Astrocyte (in vitro differentiated cells and primary cell): Measurements from ENCODE around the gene CADPS. TPM values are rescaled to one million over a fixed set of nuclear protein-coding genes. Genes with fewer than 3 reads are reported as not detected.

Experiments used
- DNase-seq: peaks from one replicate; pipeline ENCODE4 v3.0.0-alpha.2; 2010; ENCODE audit warnings: low read depth
- FAIRE-seq: peaks from 2 replicates; lab custom pipeline; 2011; peaks lifted over from hg19 to GRCh38; lab: Jason Lieb, UNC
- H2AFZ ChIP-seq: 2 replicates; pipeline ENCODE4 v1.6.0; 2012; ENCODE audit warnings: low read depth, low read length, inconsistent platforms
- H3K27ac ChIP-seq: 2 replicates; pipeline ENCODE4 v1.5.1; 2011; ENCODE audit warnings: low read depth, low read length, inconsistent platforms
- H3K27me3 ChIP-seq: 2 replicates; pipeline ENCODE4 v1.6.0; 2011; ENCODE audit warnings: low read length, inconsistent platforms; ENCODE audit not compliant: insufficient read depth
- H3K36me3 ChIP-seq: 2 replicates; pipeline ENCODE4 v1.5.1; 2011; ENCODE audit warnings: low read length, inconsistent platforms; ENCODE audit not compliant: insufficient read depth
- H3K4me1 ChIP-seq: 2 replicates; pipeline ENCODE4 v1.5.1; 2011; ENCODE audit warnings: low read length, inconsistent platforms; ENCODE audit not compliant: insufficient read depth
- H3K4me2 ChIP-seq: 2 replicates; pipeline ENCODE4 v1.6.0; 2012; ENCODE audit warnings: low read length, inconsistent platforms
- H3K4me3 ChIP-seq: 2 replicates; pipeline ENCODE4 v1.5.1; 2011; ENCODE audit warnings: low read depth, mild to moderate bottlenecking, low read length, inconsistent platforms; ENCODE audit not compliant: insufficient read depth
- H3K79me2 ChIP-seq: 2 replicates; pipeline ENCODE4 v1.6.0; 2012; ENCODE audit warnings: mild to moderate bottlenecking, low read length, inconsistent platforms; ENCODE audit not compliant: insufficient read depth
- H3K9ac ChIP-seq: 2 replicates; pipeline ENCODE4 v1.6.0; 2012; ENCODE audit warnings: mild to moderate bottlenecking, low read length, inconsistent platforms
- H3K9me3 ChIP-seq: 2 replicates; pipeline ENCODE4 v1.5.1; 2012; ENCODE audit warnings: low read depth, mild to moderate bottlenecking, low read length, inconsistent platforms; ENCODE audit not compliant: insufficient read depth
- H4K20me1 ChIP-seq: 2 replicates; pipeline ENCODE4 v1.6.0; 2012; ENCODE audit warnings: low read length, inconsistent platforms; ENCODE audit not compliant: insufficient read depth
- H3K27ac Mint-ChIP-seq: one replicate; pipeline ENCODE4 v1.8.0; 2021; ENCODE audit warnings: mild to moderate bottlenecking, mixed read lengths; ENCODE audit not compliant: unreplicated experiment
- H3K27me3 Mint-ChIP-seq: one replicate; pipeline ENCODE4 v1.8.0; 2021; ENCODE audit warnings: low read depth, mixed read lengths; ENCODE audit not compliant: unreplicated experiment
- H3K36me3 Mint-ChIP-seq: one replicate; pipeline ENCODE4 v1.8.0; 2021; ENCODE audit warnings: low read depth, mixed read lengths; ENCODE audit not compliant: unreplicated experiment
- H3K4me1 Mint-ChIP-seq: one replicate; pipeline ENCODE4 v1.8.0; 2021; ENCODE audit warnings: low read depth, mixed read lengths; ENCODE audit not compliant: unreplicated experiment
- H3K4me3 Mint-ChIP-seq: one replicate; pipeline ENCODE4 v1.8.0; 2021; ENCODE audit warnings: mild to moderate bottlenecking, moderate library complexity, mixed read lengths; ENCODE audit not compliant: unreplicated experiment
- H3K9me3 Mint-ChIP-seq: one replicate; pipeline ENCODE4 v1.8.0; 2021; ENCODE audit warnings: mild to moderate bottlenecking, mixed read lengths; ENCODE audit not compliant: unreplicated experiment
- CTCF ChIP-seq: IDR thresholded peaks from 2 replicates; pipeline ENCODE4 v1.5.1; 2011; ENCODE audit warnings: low read depth, mild to moderate bottlenecking, inconsistent platforms, low read length, moderate library complexity; ENCODE audit not compliant: insufficient read depth
- EZH2 ChIP-seq: IDR thresholded peaks from 2 replicates; pipeline ENCODE4 v1.6.1; 2012; ENCODE audit warnings: mild to moderate bottlenecking, low read length, inconsistent platforms; ENCODE audit not compliant: insufficient read depth
- total RNA-seq: library from RNA; stranded (reverse); gene quantifications from 2 replicates; pipeline ENCODE4 v1.2.1, GENCODE V29; 2021

CADPS gene
- total RNA-seq, 1 donor from 2014 or later = 5.4 TPM

GRCh38 chr3:62493109-62493801, 382.0 kb downstream of the CADPS start:
- Histone ChIP-seq H4K20me1 (no peaks in the 10 kb centered on the region), H3K9me3 (no peaks in the 10 kb centered on the region), H3K4me1 (no peaks in the 10 kb centered on the region), H3K4me3 (no peak overlapping the region), H3K36me3 (no peaks in the 10 kb centered on the region), H3K4me2 (no peak overlapping the region), H3K79me2 (no peaks in the 10 kb centered on the region), H3K9ac (no peak overlapping the region), H3K27me3 (peaks cover 2% of the 10 kb centered on the region), H2AFZ (no peak overlapping the region), H3K27ac (no peak overlapping the region)
- no peak for DNase-seq
- no peak for FAIRE-seq
- no peaks in the 10 kb centered on the region for H3K27me3 Mint-ChIP-seq
- H3K36me3 Mint-ChIP-seq = no peaks in the 10 kb centered on the region
- no peaks in the 10 kb centered on the region for H3K9me3 Mint-ChIP-seq
- no peak overlapping the region for H3K4me3 Mint-ChIP-seq
- TF ChIP-seq EZH2 (no peak), CTCF (peak; percentile 18)
- no peak overlapping the region for H3K27ac Mint-ChIP-seq
- no peaks in the 10 kb centered on the region for H3K4me1 Mint-ChIP-seq

DNA sequence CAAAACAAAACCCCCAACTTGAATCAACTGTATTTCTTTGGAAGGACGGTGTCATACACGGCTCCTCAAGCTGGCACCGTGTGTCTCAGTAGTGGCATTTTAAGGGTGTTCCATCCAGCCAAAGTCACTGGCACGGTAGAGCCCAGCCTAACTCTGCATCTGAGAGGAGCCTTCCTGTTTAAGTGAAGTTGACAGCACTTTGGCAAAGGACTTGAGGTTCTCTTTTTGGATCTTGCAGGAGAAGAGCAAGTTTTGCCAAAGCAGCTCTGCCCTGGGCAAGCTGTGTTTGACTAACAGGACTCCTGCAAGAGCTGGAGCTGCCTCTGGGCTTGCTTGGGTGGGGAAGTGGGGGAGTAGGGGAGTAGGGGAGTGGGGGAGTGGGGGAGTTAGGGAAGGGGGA, 392.3 kb downstream of the CADPS start:
- DNase-seq (no peak), FAIRE-seq (no peak)
- no peak overlapping the region for H3K4me3 Mint-ChIP-seq
- H3K4me3 ChIP-seq = no peak overlapping the region
- H3K36me3 ChIP-seq = no peaks in the 10 kb centered on the region
- no peak overlapping the region for H3K9ac ChIP-seq
- H3K9me3 Mint-ChIP-seq = no peaks in the 10 kb centered on the region
- no peaks in the 10 kb centered on the region for H3K9me3 ChIP-seq
- no peaks in the 10 kb centered on the region for H3K4me1 ChIP-seq
- no peak overlapping the region for H2AFZ ChIP-seq
- H3K79me2 ChIP-seq = no peaks in the 10 kb centered on the region
- H3K4me2 ChIP-seq = no peak overlapping the region
- H3K36me3 Mint-ChIP-seq = no peaks in the 10 kb centered on the region
- TF ChIP-seq CTCF = no peak
- no peak for TF ChIP-seq EZH2
- no peaks in the 10 kb centered on the region for H3K4me1 Mint-ChIP-seq
- no peak overlapping the region for H3K27ac ChIP-seq
- H3K27ac Mint-ChIP-seq = no peak overlapping the region
- H3K27me3 ChIP-seq = no peaks in the 10 kb centered on the region
- peaks cover 12% of the 10 kb centered on the region for H3K27me3 Mint-ChIP-seq
- H4K20me1 ChIP-seq = no peaks in the 10 kb centered on the region

DNA sequence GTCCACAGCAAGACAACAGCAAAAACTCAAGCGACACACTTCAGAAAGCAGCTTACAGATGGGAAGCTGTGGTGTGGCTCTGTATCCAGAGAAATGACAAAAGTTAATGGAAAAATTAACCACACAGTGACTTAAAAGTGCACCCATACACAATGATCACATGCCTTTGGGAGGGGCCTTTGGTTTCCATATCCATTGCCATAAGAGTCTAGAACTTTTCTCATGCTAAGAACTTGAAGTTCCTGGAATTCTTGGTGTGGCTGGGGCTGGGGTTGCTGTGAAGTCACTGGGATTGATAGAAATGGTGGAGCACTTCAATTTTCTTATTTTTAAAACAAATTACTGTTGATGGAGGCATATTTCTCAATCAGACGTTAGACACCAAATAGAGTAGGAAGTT, 393.3 kb downstream of the CADPS start:
- FAIRE-seq (no peak), DNase-seq (no peak)
- Mint-ChIP-seq H3K4me1 (no peaks in the 10 kb centered on the region), H3K4me3 (no peak overlapping the region), H3K27ac (no peak overlapping the region), H3K27me3 (peaks cover 13% of the 10 kb centered on the region), H3K9me3 (no peaks in the 10 kb centered on the region), H3K36me3 (no peaks in the 10 kb centered on the region)
- Histone ChIP-seq H4K20me1 (no peaks in the 10 kb centered on the region), H3K4me3 (no peak overlapping the region), H2AFZ (no peak overlapping the region), H3K27me3 (no peaks in the 10 kb centered on the region), H3K36me3 (no peaks in the 10 kb centered on the region), H3K27ac (no peak overlapping the region), H3K9ac (no peak overlapping the region), H3K4me1 (no peaks in the 10 kb centered on the region), H3K4me2 (no peak overlapping the region), H3K9me3 (no peaks in the 10 kb centered on the region), H3K79me2 (no peaks in the 10 kb centered on the region)
- no peak for TF ChIP-seq CTCF
- TF ChIP-seq EZH2 = no peak
